ENCODE measurements around the gene PRDM15.

The PRDM15 gene

GRCh38 chr21:41760411-41760810 lies 118.7 kb downstream of the PRDM15 start:
- no peak for DNase-seq

- DNase-seq: no peak
These were observed 119.2 kb downstream of the PRDM15 start for GRCh38 chr21:41759926-41760325.

- no peak for DNase-seq
These were observed 119.8 kb downstream of the PRDM15 start for GRCh38 chr21:41759214-41759840.

GRCh38 chr21:41758550-41758949 lies 120.6 kb downstream of the PRDM15 start:
- no peak for DNase-seq

- DNase-seq: no peak
These were observed 123.0 kb downstream of the PRDM15 start for GRCh38 chr21:41755934-41756773.

GRCh38 chr21:41755258-41755933 lies 123.7 kb downstream of the PRDM15 start:
- DNase-seq: no peak

- DNase-seq: no peak
These were observed 124.7 kb downstream of the PRDM15 start for GRCh38 chr21:41754479-41754891.

- DNase-seq: no peak
These were observed 125.9 kb downstream of the PRDM15 start for GRCh38 chr21:41753006-41753898.

- no peak for DNase-seq
These were observed 126.9 kb downstream of the PRDM15 start for GRCh38 chr21:41752231-41752681.

- no peak for DNase-seq
These were observed 127.5 kb downstream of the PRDM15 start for GRCh38 chr21:41751611-41752011.

- no peak for DNase-seq
These were observed 128.5 kb downstream of the PRDM15 start for GRCh38 chr21:41750532-41751151.

GRCh38 chr21:41750051-41750450 lies 129.1 kb downstream of the PRDM15 start:
- DNase-seq: no peak

GRCh38 chr21:41749286-41749685 lies 129.9 kb downstream of the PRDM15 start:
- no peak for DNase-seq

Data from activated T-cell treated with anti-CD3 and anti-CD28 coated beads, Interleukin-2, amount 50 U/mL, for 1 hour (primary cell).